SK-N-SH (cell line): ENCODE measurements around the gene CA5A. TPM values are rescaled to one million over a fixed set of nuclear protein-coding genes. Genes with fewer than 3 reads are reported as not detected.

Experiments
- CTCF ChIA-PET: fragments of 300-600, 350-600 bp; formaldehyde crosslinking; extraction: SDS; loops from one replicate; lab custom pipeline; 2021; lab: Yijun Ruan, JAX
- POLR2A ChIA-PET: fragments of 350-600 bp; sonication (Branson Sonifier 250); formaldehyde crosslinking; extraction: SDS; loops from one replicate; lab custom pipeline; 2020; ENCODE audit warnings: antibody characterized with exemption, inconsistent platforms; lab: Yijun Ruan, JAX
- DNase-seq: peaks from one replicate; pipeline ENCODE4 v3.0.0; 2012
- H2AFZ ChIP-seq: fragments of 200-600 bp; sonication (generic); 2 replicates; pipeline ENCODE4 v1.8.1; 2016; ENCODE audit warnings: antibody characterized with exemption, mild to moderate bottlenecking, low read depth
- H3F3A ChIP-seq: fragments of 200-600 bp; sonication (generic); replicated peaks from 2 replicates; pipeline ENCODE3; 2016; ENCODE audit warnings: antibody characterized with exemption, mild to moderate bottlenecking; ENCODE audit not compliant: insufficient read depth
- H3K27ac ChIP-seq, 2 experiments: fragments of 200-500 bp in 1 of 2; fragments of 200-600 bp in 1 of 2; sonication (Bioruptor generic) in 1 of 2; sonication (generic), shearing (Covaris generic) in 1 of 2; 2 replicates each; pipeline versions ENCODE4 v1.5.1 to v1.6.1; 2014 to 2016; ENCODE audit warnings: low read depth in 2 of 2, inconsistent platforms in 1 of 2, low read length in 1 of 2, mild to moderate bottlenecking in 1 of 2, mixed read lengths in 1 of 2
- H3K27me3 ChIP-seq: fragments of 200-600 bp; sonication (generic), shearing (Covaris generic); 2 replicates; pipeline ENCODE4 v1.6.1; 2016; ENCODE audit warnings: mixed run types; ENCODE audit not compliant: insufficient read depth
- H3K36me3 ChIP-seq, 2 experiments: fragments of 200-500 bp in 1 of 2; fragments of 200-600 bp in 1 of 2; sonication (Bioruptor generic) in 1 of 2; sonication (generic) in 1 of 2; replicated peaks in 1 of 2; 2 replicates each; pipeline versions ENCODE3 to v1.5.1; 2014 to 2016; ENCODE audit warnings: low read length in 1 of 2, mild to moderate bottlenecking in 1 of 2; ENCODE audit not compliant: insufficient read depth in 2 of 2, control insufficient read depth in 1 of 2
- H3K4me1 ChIP-seq, 2 experiments: fragments of 200-500 bp in 1 of 2; fragments of 200-600 bp in 1 of 2; sonication (Bioruptor generic) in 1 of 2; sonication (generic), shearing (Covaris generic) in 1 of 2; 2 replicates each; pipeline versions ENCODE4 v1.5.1 to v1.6.1; 2014 to 2016; ENCODE audit warnings: low read depth in 1 of 2, low read length in 1 of 2, mixed run types in 1 of 2; ENCODE audit not compliant: insufficient read depth in 2 of 2, control insufficient read depth in 1 of 2
- H3K4me2 ChIP-seq: fragments of 200-600 bp; sonication (generic), shearing (Covaris generic); 2 replicates; pipeline ENCODE4 v1.6.1; 2017; ENCODE audit warnings: mixed run types
- H3K4me3 ChIP-seq, 2 experiments: fragments of 200-500 bp in 1 of 2; fragments of 200-600 bp in 1 of 2; sonication (Bioruptor generic) in 1 of 2; sonication (generic), shearing (Covaris generic) in 1 of 2; 2 replicates each; pipeline versions ENCODE4 v1.5.1 to v1.8.1; 2014 to 2016; ENCODE audit warnings: low read depth in 2 of 2, inconsistent platforms in 1 of 2, low read length in 1 of 2, mild to moderate bottlenecking in 1 of 2, mixed read lengths in 1 of 2, moderate library complexity in 1 of 2
- H3K79me2 ChIP-seq: fragments of 200-600 bp; sonication (generic); 2 replicates; pipeline ENCODE4 v1.8.1; 2017; ENCODE audit warnings: mild to moderate bottlenecking; ENCODE audit not compliant: insufficient read depth
- H3K9ac ChIP-seq: fragments of 200-600 bp; sonication (generic); 2 replicates; pipeline ENCODE4 v1.6.1; 2017; ENCODE audit warnings: mixed run types
- H3K9me2 ChIP-seq: fragments of 200-600 bp; sonication (generic); 2 replicates; pipeline ENCODE4 v1.6.1; 2017; ENCODE audit warnings: mixed run types
- H3K9me3 ChIP-seq: fragments of 200-600 bp; sonication (generic); 2 replicates; pipeline ENCODE4 v1.6.1; 2017; ENCODE audit warnings: mixed run types, mild to moderate bottlenecking, moderate library complexity
- H4K20me1 ChIP-seq: fragments of 200-600 bp; sonication (generic); 2 replicates; pipeline ENCODE4 v1.6.1; 2017; ENCODE audit warnings: mild to moderate bottlenecking, mixed run types; ENCODE audit not compliant: insufficient read depth
- EP300 ChIP-seq, 2 experiments: IDR thresholded peaks; 2 replicates each; pipeline versions ENCODE4 v1.4.0 to v1.6.1; 2012; ENCODE audit warnings: borderline replicate concordance in 1 of 2, low read depth in 1 of 2, low read length in 1 of 2
- FOSL2 ChIP-seq: IDR thresholded peaks from 2 replicates; pipeline ENCODE4 v1.4.0; 2012; ENCODE audit warnings: low read depth, mild to moderate bottlenecking, moderate library complexity, borderline replicate concordance
- FOXM1 ChIP-seq: IDR thresholded peaks from 2 replicates; pipeline ENCODE4 v1.4.0; 2012; ENCODE audit warnings: low read depth, mild to moderate bottlenecking
- GATA2 ChIP-seq: sonication (generic); formaldehyde crosslinking; IDR thresholded peaks from 2 replicates; pipeline ENCODE4 v1.5.0; 2020; ENCODE audit warnings: mild to moderate bottlenecking, missing genetic modification reagents
- MXI1 ChIP-seq: IDR thresholded peaks from 2 replicates; pipeline ENCODE4 v1.6.1; 2012; ENCODE audit warnings: mild to moderate bottlenecking, low read depth, low read length, improper control_type of control experiment
- POLR2AphosphoS5 ChIP-seq: IDR thresholded peaks from 2 replicates; pipeline ENCODE4 v1.6.1; 2012; ENCODE audit warnings: low read depth, low read length
- RAD21 ChIP-seq: IDR thresholded peaks from 2 replicates; pipeline ENCODE4 v1.6.1; 2012; ENCODE audit warnings: mild to moderate bottlenecking, low read length
- RFX5 ChIP-seq: IDR thresholded peaks from 2 replicates; pipeline ENCODE4 v1.6.1; 2012; ENCODE audit warnings: mild to moderate bottlenecking, improper control_type of control experiment, low read length
- SMC3 ChIP-seq: IDR thresholded peaks from 2 replicates; pipeline ENCODE4 v1.6.1; 2012; ENCODE audit warnings: low read depth, low read length, improper control_type of control experiment
- TAF1 ChIP-seq: IDR thresholded peaks from 2 replicates; pipeline ENCODE4 v1.6.1; 2012; ENCODE audit warnings: low read depth, mild to moderate bottlenecking, low read length, moderate library complexity, borderline replicate concordance
- TCF12 ChIP-seq: IDR thresholded peaks from 2 replicates; pipeline ENCODE4 v1.4.0; 2012
- TEAD4 ChIP-seq: IDR thresholded peaks from 2 replicates; pipeline ENCODE4 v1.4.0; 2012; ENCODE audit warnings: mild to moderate bottlenecking, borderline replicate concordance; ENCODE audit not compliant: insufficient read depth
- WGBS: methylation state at CpG from one replicate; pipeline ENCODE4 v1.1.6; 2017; ENCODE audit warnings: low lambda C conversion rate; 5-methylcytosine and 5-hydroxymethylcytosine counted together
- polyA plus RNA-seq, 3 experiments: library from polyadenylated mRNA; depleted of rRNA; stranded (reverse); fragments of >200 nt; gene quantifications; 2 replicates each; pipeline ENCODE4 v1.2.3, GENCODE V29; 2012
- TF ChIP-seq, protein P1 (sequence below): fragments of 200-600 bp; sonication (generic); IDR thresholded peaks from 2 replicates; pipeline ENCODE4 v1.6.1; 2017; ENCODE audit warnings: antibody characterized with exemption, mild to moderate bottlenecking, moderate library complexity
- TF ChIP-seq, protein P2 (sequence below): IDR thresholded peaks from 2 replicates; pipeline ENCODE4 v1.4.0; 2012; ENCODE audit warnings: low read depth
- TF ChIP-seq, protein P3 (sequence below): fragments of 150-350 bp; IDR thresholded peaks from 2 replicates; pipeline ENCODE4 v1.6.1; 2017; ENCODE audit warnings: antibody characterized with exemption, low read length, low read depth, borderline replicate concordance
- TF ChIP-seq, protein P4 (sequence below): fragments of 150-350 bp; IDR thresholded peaks from 2 replicates; pipeline ENCODE4 v1.6.1; 2016; ENCODE audit warnings: mild to moderate bottlenecking, low read depth, low read length

Gene CA5A
- polyA plus RNA-seq, 1 of the 3 experiments (the other 2 are of a cell fraction), result not detected

DNA sequence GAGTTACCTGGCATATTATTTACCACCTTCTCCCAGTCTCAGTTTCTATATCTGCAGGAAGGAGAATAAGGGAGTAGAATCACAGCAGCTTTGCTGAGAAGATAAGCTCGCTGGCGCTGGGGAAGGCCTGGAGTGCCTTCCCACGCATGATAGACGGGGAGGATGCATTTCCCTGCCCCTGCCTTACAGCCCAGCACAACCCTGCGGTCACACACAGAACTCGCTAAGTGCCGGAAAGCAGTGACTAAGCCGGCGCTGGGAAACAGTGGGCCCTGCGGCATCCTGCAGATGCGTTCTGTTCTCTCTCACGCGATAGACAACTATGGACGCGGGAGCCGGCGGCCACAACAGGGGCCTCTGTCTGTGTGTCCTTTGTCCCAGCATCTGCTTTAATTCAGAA lies 4.8 kb downstream of the CA5A start:
- Histone ChIP-seq H2AFZ (no peak overlapping the region), H3K79me2 (no peaks in the 10 kb centered on the region), H4K20me1 (no peaks in the 10 kb centered on the region), H3K4me3 (no peak overlapping the region), H3K4me2 (0 out of 2 replicates have a peak overlapping the region, but pooled peaks have one; percentile 16), H3K4me1 (no peaks in the 10 kb centered on the region; a peak in 1 of 4 replicates), H3K27ac (peak overlapping the region; percentile 26 to 54; a peak in 2 of 4 replicates), H3K9me2 (no peaks in the 10 kb centered on the region), H3K9ac (no peak overlapping the region), H3K27me3 (no peaks in the 10 kb centered on the region), H3K9me3 (no peaks in the 10 kb centered on the region), H3F3A (no peaks in the 10 kb centered on the region), H3K36me3 (no peaks in the 10 kb centered on the region)
- DNase-seq, result peak; percentile 52
- ChIA-PET POLR2A (no interaction called here), CTCF (interaction anchor here (1.0 to 1.4 kb wide), 3 partner anchors 9 to 60 kb away, joined by 3 to 4 read pairs (median 3); no protein-coding TSS in a partner anchor)
- 71% methylated on average over 17 of the region's 17 CpGs for WGBS
- TF ChIP-seq TEAD4 (no peak), TCF12 (peak; percentile 38; the same call in 1 of the 2 replicates)

DNA sequence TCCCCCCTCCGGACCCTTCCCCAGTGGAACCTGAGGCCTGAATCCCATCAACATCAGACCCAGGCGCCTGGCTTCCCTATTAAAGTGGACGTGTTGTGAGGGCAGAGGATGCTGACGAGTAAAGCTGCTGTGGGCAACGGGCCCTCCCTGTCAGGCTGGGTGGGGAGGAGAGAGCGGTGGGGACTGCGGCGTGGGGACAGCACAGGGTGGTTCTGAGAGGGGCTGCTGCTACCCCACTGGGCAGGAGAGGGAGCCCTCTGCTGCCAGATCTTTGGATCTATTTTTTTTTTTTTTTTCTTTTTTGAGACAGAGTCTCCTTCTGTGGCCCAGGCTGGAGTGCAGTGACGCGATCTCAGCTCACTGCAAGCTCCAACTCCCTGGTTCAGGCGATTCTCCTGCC lies 5.9 kb downstream of the CA5A start:
- CTCF ChIA-PET, result interaction anchor here (0.7 to 1.4 kb wide), 5 partner anchors 8 to 151 kb away, joined by 3 to 7 read pairs (median 3); no protein-coding TSS in a partner anchor
- Histone ChIP-seq H3K9ac (no peak overlapping the region), H2AFZ (no peak overlapping the region), H4K20me1 (no peaks in the 10 kb centered on the region), H3K36me3 (no peaks in the 10 kb centered on the region), H3K79me2 (no peaks in the 10 kb centered on the region), H3K4me2 (no peak overlapping the region), H3K27me3 (no peaks in the 10 kb centered on the region), H3K9me3 (no peaks in the 10 kb centered on the region), H3F3A (no peaks in the 10 kb centered on the region), H3K4me1 (peaks cover 0 to 3% of the 10 kb centered on the region in 2 experiments; a peak in 1 of 4 replicates), H3K27ac (no peak overlapping the region), H3K4me3 (no peak overlapping the region), H3K9me2 (no peaks in the 10 kb centered on the region)
- DNase-seq, result peak; percentile 76
- POLR2A ChIA-PET, result no interaction called here
- WGBS, result 78% methylated on average over 11 of the region's 11 CpGs
- TF ChIP-seq POLR2AphosphoS5 (no peak), TCF12 (no peak), SMC3 (peak; percentile 17; the same call in 1 of the 2 replicates), RAD21 (peak; percentile 55), EP300 (IDR thresholded peaks at IDR 0.05; ENCODE audit: borderline replicate concordance in 1 of 2, low read depth in 1 of 2, low read length in 1 of 2) (no peak)
- TF ChIP-seq, protein P1, sequence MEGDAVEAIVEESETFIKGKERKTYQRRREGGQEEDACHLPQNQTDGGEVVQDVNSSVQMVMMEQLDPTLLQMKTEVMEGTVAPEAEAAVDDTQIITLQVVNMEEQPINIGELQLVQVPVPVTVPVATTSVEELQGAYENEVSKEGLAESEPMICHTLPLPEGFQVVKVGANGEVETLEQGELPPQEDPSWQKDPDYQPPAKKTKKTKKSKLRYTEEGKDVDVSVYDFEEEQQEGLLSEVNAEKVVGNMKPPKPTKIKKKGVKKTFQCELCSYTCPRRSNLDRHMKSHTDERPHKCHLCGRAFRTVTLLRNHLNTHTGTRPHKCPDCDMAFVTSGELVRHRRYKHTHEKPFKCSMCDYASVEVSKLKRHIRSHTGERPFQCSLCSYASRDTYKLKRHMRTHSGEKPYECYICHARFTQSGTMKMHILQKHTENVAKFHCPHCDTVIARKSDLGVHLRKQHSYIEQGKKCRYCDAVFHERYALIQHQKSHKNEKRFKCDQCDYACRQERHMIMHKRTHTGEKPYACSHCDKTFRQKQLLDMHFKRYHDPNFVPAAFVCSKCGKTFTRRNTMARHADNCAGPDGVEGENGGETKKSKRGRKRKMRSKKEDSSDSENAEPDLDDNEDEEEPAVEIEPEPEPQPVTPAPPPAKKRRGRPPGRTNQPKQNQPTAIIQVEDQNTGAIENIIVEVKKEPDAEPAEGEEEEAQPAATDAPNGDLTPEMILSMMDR, result peak; percentile 37

DNA sequence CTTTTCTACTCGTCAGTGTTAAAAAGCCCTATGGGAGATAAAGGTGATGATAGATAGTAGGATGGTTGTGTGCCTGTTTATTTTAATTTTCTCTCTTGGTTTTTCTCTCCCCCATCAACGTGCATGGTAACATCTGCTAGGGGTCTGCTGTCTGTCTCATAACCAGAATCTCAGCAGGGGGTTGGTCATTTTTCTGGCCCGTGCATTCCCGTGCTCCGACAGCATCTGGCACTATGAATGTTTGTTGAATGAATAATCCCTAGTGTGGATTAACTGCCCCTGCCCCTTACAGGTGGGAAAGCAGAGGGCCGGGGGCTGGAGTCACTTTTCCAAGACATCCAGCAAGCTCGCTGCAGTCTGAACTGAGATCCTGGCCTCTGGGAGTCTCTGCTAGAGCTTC lies 6.3 kb downstream of the CA5A start:
- Histone ChIP-seq H4K20me1 (no peaks in the 10 kb centered on the region), H3K9ac (no peak overlapping the region), H3K4me3 (no peak overlapping the region), H3K27me3 (no peaks in the 10 kb centered on the region), H3K79me2 (no peaks in the 10 kb centered on the region), H3K9me3 (no peaks in the 10 kb centered on the region), H3F3A (no peaks in the 10 kb centered on the region), H3K4me2 (no peak overlapping the region), H3K9me2 (no peaks in the 10 kb centered on the region), H2AFZ (no peak overlapping the region), H3K27ac (no peak overlapping the region), H3K36me3 (no peaks in the 10 kb centered on the region), H3K4me1 (peaks cover 0 to 6% of the 10 kb centered on the region in 2 experiments; a peak in 2 of 4 replicates)
- 56% methylated on average over 6 of the region's 7 CpGs for WGBS
- ChIA-PET CTCF (interaction anchor here (0.7 to 1.2 kb wide), 2 partner anchors 39 to 151 kb away, joined by 3 to 7 read pairs; no protein-coding TSS in a partner anchor), POLR2A (no interaction called here)
- DNase-seq, result no peak
- TF ChIP-seq POLR2AphosphoS5, result no peak
- TF ChIP-seq TCF12, result no peak
- TF ChIP-seq FOXM1, result no peak
- TF ChIP-seq, protein P2, sequence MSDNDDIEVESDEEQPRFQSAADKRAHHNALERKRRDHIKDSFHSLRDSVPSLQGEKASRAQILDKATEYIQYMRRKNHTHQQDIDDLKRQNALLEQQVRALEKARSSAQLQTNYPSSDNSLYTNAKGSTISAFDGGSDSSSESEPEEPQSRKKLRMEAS, result no peak
- TF ChIP-seq, protein P3, sequence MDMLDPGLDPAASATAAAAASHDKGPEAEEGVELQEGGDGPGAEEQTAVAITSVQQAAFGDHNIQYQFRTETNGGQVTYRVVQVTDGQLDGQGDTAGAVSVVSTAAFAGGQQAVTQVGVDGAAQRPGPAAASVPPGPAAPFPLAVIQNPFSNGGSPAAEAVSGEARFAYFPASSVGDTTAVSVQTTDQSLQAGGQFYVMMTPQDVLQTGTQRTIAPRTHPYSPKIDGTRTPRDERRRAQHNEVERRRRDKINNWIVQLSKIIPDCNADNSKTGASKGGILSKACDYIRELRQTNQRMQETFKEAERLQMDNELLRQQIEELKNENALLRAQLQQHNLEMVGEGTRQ, result no peak
- TF ChIP-seq FOSL2, result no peak
- TF ChIP-seq TAF1, result no peak
- no peak for TF ChIP-seq RFX5
- TF ChIP-seq, protein P4, sequence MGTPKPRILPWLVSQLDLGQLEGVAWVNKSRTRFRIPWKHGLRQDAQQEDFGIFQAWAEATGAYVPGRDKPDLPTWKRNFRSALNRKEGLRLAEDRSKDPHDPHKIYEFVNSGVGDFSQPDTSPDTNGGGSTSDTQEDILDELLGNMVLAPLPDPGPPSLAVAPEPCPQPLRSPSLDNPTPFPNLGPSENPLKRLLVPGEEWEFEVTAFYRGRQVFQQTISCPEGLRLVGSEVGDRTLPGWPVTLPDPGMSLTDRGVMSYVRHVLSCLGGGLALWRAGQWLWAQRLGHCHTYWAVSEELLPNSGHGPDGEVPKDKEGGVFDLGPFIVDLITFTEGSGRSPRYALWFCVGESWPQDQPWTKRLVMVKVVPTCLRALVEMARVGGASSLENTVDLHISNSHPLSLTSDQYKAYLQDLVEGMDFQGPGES, result no peak
- no peak for TF ChIP-seq GATA2 (CRISPR knock-in tag)
- no peak for TF ChIP-seq MXI1
